Skin of body (tissue), 2 donors: Measurements from ENCODE around the gene CARD11. TPM values are rescaled to one million over a fixed set of nuclear protein-coding genes. Genes with fewer than 3 reads are reported as not detected.

ENCODE experiments used
- DNase-seq: peaks from one replicate; lab custom pipeline; 2025; lab: John Stamatoyannopoulos, UW
- total RNA-seq: library from RNA; depleted of rRNA; stranded (reverse); fragments of >200 nt; gene quantifications from one replicate; pipeline ENCODE4 v1.2.3, GENCODE V29; 2014

The CARD11 gene
- total RNA-seq, 1 donor from 2014 or later: 0.59 TPM

GRCh38 chr7:2943851-2944601, 99.6 kb downstream of the CARD11 start:
- no peak for DNase-seq

DNA sequence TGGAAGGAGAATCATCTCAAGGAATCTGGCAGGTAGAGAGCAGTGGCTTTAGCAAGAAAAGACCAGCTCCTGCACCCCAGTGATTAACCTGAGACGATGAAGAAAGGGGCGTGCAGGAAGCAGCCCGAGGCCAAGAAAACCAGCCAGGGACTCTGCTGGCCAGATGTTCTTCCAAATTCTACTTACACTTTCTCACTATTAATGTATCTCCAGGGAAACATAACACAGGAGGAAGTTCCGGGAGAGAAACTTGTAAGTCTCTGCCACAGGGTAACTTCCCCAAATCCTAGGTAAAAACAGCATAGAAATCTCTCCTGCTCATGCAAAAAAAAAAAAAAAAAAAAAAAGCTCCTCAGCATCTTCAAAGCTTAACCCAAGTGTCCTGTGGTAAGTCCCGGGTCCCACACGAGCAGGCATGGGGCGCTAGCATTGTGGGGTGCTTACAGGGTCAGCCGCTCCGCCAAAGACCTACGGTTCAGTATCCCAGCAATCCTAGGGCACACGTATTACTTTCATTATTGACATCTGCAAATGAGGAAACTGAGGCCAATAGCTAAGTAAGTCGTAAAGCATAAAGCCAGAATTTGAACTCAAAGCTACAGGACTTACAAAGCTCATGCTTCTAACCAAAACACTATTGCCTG, 102.3 kb downstream of the CARD11 start:
- peak; percentile 54 for DNase-seq

GRCh38 chr7:2940466-2940865, 103.2 kb downstream of the CARD11 start:
- DNase-seq: no peak

- DNase-seq: no peak
Measured at GRCh38 chr7:2939193-2939885, 104.3 kb downstream of the CARD11 start.

- DNase-seq: no peak
Measured at GRCh38 chr7:2938514-2939192, 105.0 kb downstream of the CARD11 start.

DNA sequence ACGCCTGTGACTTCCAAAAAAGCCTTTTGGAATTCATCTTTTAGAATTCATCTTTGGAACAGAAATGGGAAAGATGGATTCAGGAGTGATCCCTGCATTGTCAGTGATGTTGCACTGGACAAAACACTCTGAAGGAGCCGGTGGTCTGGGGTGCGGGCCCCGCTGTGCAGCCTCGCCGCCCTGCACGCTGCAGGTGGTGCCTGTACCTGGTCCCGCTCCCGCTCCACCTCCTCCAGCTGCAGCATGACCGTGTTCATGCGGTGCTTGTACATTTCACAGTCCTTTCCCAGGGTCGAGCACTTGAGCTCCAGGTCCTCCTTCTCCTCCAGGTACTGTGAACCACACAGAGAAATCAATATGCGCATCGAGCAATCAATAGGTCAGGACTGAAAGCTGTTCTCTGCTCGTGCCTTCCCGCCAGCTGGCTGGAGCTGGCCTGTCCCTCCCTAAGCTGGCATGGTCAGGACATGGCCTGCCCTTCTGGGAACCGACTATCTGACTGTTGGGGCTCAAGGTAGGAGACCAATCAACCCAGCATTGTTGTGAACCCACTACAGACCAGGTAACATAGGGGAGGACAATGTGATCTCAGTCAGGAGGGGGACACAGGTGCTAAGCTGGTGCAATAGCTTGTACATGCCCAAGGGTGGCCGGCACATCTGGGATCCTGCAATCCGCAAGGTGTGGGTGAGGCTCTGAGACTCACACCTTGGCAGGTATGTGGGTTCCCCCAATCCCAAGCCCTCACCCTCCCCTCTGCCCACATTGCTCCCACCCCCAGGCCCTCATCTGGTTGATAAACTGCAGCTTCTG, 105.8 kb downstream of the CARD11 start:
- no peak for DNase-seq

- DNase-seq: no peak
Measured at GRCh38 chr7:2936891-2937580, 106.6 kb downstream of the CARD11 start.

- DNase-seq: no peak
Measured at GRCh38 chr7:2936301-2936700, 107.4 kb downstream of the CARD11 start.

DNA sequence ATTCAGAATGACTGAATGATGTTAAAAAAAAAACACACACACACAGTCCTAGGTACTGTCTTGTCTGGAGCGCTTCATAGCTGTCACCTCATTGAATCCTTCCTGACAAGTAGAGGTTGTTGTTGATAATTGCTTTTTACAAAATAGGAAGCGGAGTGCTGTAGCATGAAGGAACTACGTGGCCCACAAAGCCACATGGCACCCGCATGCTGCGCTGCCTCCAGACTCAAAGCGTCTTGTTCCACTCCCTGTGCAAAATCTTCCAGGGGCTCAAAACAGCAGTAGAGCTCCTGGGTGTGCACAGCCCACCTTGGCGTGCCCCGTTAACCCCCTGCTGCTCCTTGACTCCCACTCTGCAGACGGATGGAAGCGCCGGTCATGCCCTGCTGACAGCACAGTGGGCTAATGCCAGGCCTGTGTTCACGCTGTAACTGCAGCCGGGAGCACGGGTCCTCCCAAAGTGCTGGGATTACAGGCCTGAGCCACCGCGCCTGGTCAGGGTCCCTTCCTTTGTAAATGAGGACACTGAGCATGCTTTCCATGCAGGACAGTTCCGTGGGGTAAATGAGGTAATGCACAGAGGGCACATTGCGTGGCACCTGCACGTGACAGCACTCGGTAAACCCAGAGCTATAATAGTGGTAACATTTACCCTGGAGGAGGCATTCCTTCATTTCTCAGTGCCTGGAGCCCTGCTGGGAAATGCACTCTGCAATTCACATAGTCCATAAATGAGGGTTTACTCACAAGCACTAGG, 108.5 kb downstream of the CARD11 start:
- DNase-seq: no peak

DNA sequence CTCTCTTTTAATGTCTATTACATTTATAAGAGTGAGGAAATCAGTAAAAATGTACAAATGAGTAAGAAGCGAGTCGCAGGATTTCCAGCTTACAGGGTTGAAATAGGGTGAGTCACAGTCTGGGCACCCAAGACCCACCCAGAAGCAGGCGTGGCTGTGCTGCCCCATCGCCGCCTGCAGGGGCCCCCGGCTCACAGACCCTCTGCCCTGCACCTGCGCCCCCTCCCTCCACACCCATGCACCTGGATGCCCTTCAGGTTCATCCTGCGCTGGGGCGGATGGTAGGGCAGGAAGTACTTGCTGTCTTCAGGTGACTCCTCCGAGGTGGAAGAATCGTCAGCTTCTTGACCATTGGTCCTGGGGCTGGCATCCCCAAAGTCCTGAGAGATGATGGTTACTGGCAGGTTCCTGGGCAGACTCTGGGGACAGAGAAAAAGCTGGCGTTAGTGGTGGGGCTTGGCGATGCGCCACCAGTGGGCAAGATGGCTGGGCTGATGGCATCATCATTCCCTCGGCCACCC, 109.4 kb downstream of the CARD11 start:
- no peak for DNase-seq

DNA sequence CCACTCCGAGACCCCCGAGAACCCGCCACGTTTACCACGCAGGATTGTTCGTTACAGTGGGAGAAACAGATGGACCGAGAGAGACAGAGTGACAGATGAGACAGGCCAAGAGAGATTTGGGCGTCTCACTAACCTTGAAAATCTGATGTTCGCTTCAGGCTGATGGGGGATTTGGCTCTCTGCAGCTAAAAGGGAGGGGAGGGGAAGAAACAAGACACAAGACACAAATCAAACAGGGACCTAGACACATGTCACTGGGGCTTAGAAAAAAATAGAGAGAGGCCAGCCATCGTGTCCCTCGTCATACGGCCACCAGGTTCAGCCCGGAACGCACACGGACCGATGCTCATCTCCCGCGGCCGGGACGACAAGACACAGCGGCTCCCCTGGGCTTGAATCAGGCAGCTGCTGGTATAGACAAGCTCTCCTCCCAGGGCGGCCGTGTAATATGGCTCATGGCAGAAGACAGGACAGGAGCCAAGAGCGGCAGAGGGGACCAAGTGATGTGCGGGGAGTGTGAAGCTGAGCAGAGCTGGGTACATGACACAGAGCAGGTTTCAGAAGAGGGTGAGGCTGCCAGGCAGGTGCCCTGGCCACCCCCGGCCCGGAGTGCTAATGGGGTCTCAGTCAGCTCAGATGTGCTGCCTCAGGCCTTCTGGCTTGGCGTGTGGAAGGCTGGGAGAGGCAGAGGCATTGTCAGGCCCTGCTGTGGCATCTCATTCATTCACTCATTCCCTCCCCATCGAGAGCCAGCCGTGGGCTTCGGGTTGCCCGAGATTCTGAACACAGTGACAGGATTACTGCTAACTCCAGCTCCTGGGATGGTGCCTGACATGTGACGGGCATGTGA, 111.0 kb downstream of the CARD11 start:
- DNase-seq: no peak

DNA sequence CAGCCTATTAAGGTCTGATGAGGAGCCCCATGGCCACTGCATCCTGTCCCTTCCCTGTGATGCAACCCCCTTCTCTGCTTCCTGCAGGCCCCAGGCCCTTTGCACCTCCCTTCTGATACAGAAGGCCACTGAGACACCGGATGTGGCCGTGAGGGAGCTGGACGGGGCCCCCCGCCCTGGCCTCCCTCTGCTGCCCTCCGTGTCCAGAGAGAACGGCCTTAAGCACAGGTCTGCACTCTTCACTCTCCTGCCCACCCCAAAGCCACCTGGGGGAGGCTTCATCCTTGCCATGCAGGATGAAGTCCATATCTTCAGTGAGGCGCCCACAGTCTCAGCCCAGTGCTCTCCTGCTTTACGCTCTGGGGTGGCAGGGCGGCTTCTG, 112.6 kb downstream of the CARD11 start:
- DNase-seq: no peak

GRCh38 chr7:2930310-2931033, 113.2 kb downstream of the CARD11 start:
- DNase-seq: no peak

- no peak for DNase-seq
Measured at GRCh38 chr7:2929321-2930201, 114.1 kb downstream of the CARD11 start.

DNA sequence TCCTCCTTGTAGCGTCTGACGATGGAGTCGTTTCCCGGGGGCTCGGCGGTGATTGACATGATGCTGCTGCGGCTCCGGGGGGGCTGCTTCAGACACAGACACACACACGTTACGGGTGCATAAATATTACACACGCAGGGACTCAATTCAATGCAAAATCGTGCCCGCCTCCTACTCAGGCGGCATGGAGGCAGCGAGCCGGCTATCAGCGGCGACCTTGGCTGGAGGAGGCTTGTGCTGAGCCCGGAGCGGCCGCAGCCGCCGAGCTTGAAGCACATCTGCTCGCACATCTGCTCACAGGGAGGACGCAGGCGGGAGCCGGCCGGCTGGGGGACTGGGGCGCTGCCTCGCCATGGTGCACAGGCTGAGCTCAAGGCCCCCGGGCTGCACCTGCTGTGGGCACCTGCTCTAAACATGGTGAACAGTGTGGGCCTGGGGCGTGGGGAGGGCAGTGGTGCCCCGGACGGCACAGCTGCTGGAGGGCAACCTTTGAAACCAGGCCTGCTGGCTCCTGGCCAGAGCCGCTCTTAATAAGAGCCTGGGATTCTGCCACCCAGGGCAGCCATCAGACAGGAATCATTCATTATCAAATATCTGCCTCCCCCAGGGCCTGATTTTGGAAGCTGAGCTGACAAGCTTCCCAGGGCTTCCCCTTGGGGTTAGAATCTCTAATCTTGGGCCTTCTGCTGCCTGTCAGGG, 114.9 kb downstream of the CARD11 start:
- DNase-seq: no peak

DNA sequence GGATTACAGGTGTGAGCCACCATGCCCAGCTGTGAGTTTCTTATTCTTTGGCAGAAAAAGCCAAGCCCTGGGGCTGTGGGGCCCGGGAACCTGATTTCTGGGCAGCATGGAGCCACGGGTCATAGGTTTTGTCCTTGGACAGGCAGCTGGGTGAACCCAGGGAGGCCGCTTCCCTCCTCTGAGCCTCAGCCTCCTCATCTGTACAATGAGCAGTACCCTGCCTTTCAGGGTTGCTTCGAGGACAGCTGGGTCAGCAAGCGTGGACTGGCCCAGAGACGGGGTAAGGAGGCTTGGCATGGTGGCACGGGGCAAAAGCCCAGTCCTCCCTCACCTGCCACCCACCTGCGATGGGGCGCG, 115.4 kb downstream of the CARD11 start:
- DNase-seq: no peak
